ENCODE measurements around the gene C19orf38.
"Not testable (repeated sequence)": the region's sequence is repeated elsewhere in the genome, so short reads cannot be mapped to it uniquely, and the experiment has no call there.

The C19orf38 gene

DNA sequence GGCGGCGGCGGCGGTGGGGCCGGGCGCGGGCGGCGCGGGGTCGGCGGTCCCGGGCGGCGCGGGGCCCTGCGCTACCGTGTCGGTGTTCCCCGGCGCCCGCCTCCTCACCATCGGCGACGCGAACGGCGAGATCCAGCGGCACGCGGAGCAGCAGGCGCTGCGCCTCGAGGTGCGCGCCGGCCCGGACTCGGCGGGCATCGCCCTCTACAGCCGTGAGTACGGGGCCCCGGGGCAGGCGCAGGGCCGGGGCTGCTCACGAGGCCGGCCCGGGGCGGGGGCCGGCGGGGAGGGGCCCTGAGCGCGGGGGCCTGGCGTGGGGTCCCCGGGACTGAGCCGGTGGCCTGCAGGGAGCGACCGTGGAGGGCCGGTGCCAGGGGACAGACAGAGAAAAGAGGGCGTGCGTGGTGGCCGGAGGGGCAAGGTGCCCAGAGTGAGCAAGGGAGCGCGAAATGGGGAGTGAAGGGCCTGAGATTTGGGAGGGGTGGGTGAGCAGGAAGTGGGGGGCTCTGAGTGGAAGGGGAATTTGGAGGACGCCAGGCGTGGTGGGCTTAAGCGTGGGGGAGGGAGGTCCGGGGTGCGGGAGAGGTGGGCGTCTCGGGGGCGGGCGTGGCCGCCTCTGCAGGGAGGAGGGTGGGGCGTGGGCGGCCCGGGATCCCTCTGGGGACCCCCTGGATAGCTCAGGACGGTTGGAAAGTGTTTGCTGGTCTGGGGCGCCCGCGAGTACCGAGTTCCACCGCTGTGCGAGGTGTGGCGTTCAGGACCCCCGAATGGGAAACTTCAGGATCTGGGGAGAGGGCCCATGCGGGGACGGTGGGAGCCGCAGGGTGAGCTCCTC is 23.7 kb downstream of the C19orf38 start:
- Mint-ChIP-seq H3K27me3 (ENCODE audit: low read depth) (no peaks in the 10 kb centered on the region), H3K36me3 (ENCODE audit: low read depth) (no peaks in the 10 kb centered on the region), H3K9me3 (no peaks in the 10 kb centered on the region), H3K27ac (peak overlapping the region; percentile 88 to 93 (median 90)), H3K4me3 (peak overlapping the region; percentile 89 to 95 (median 92)), H3K4me1 (peaks cover 12% of the 10 kb centered on the region)
- TF ChIP-seq, protein P1, sequence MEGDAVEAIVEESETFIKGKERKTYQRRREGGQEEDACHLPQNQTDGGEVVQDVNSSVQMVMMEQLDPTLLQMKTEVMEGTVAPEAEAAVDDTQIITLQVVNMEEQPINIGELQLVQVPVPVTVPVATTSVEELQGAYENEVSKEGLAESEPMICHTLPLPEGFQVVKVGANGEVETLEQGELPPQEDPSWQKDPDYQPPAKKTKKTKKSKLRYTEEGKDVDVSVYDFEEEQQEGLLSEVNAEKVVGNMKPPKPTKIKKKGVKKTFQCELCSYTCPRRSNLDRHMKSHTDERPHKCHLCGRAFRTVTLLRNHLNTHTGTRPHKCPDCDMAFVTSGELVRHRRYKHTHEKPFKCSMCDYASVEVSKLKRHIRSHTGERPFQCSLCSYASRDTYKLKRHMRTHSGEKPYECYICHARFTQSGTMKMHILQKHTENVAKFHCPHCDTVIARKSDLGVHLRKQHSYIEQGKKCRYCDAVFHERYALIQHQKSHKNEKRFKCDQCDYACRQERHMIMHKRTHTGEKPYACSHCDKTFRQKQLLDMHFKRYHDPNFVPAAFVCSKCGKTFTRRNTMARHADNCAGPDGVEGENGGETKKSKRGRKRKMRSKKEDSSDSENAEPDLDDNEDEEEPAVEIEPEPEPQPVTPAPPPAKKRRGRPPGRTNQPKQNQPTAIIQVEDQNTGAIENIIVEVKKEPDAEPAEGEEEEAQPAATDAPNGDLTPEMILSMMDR (IDR thresholded peaks at IDR 0.05; ENCODE audit: unreplicated experiment in 3 of 3), result peak; percentile 12 to 34 (median 21)

DNA sequence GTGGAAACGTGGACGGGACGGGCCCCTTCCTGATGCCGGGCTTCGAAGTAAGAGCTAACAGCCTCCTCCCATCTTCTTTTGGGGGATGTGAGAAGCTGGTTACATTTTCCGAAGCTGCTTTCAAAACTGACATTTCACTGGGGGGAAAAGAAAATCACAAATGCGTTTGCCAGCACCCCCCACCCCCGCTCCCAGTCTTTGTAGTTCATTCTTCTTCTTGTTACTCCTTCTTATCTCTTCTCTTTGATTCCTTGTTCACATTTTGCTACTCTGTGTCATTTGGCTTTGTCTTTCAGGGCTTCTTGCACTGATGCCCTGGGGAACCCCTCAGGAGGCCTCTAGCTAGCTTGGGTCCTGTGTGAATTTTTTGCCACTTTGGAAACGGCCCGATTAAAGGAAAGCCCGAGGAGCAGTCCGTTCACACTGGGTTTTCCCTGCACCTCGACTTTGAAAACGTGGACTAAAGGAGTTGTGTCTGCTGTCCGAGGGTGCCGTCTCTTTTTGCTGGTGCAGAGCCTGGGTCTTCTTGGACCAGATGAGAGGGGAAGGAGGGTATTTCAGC is 24.4 kb downstream of the C19orf38 start:
- Mint-ChIP-seq H3K27me3 (ENCODE audit: low read depth) (no peaks in the 10 kb centered on the region), H3K27ac (peak overlapping the region; percentile 88 to 93 (median 90)), H3K9me3 (no peaks in the 10 kb centered on the region), H3K36me3 (ENCODE audit: low read depth) (no peaks in the 10 kb centered on the region), H3K4me3 (peak overlapping the region; percentile 89 to 95 (median 92)), H3K4me1 (peaks cover 15% of the 10 kb centered on the region)
- TF ChIP-seq, protein P1 (IDR thresholded peaks at IDR 0.05; ENCODE audit: unreplicated experiment in 3 of 3), result peak in 1 of 3 experiments; percentile 2

- Mint-ChIP-seq H3K9me3 (no peaks in the 10 kb centered on the region), H3K4me1 (peaks cover 23% of the 10 kb centered on the region), H3K27ac (peak overlapping the region in 1 of 3 experiments; percentile 72), H3K4me3 (peak overlapping the region; percentile 67 to 83 (median 80)), H3K36me3 (ENCODE audit: low read depth) (no peaks in the 10 kb centered on the region), H3K27me3 (ENCODE audit: low read depth) (no peaks in the 10 kb centered on the region)
- TF ChIP-seq, protein P1 (IDR thresholded peaks at IDR 0.05; ENCODE audit: unreplicated experiment in 3 of 3), result no peak
These were observed 25.8 kb downstream of the C19orf38 start for GRCh38 chr19:10874024-10874423.

DNA sequence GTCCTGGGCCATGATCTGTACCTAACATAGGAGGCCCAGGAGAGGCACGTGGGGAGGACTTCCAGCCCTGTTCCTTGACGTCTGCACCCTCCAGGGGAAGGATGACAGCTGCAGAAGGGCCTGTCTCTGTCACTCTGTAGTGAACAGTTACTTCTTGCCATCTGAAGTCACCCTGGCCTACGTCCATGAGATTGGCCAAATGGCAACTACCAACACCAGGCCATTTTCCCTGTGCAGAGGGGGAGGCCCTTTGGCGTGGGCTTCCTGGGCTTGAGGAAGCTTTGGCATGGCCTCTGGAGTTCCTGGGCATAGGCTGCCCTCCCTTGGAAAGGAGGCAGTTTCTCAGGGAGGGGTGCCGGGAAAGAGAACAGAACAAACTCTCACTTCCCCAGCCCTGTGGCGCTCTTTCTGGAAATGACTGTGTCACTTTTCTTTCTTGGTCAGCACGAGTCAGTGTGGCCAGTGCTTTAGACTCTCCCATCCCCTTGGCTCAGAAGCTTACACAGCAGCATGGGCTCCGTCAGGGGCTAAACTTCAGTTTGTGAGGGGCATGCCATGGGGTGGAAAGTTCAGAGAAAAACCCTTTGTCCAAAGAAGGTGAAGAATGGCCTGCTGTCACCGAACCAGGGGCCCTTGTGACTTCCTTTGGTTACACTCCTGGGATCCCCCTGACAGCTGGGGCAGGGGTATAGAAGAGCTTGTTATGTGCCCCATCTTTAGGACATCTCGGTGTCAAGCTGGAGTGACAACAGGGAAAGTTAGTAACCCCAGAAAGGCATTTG is 28.4 kb downstream of the C19orf38 start:
- peaks cover 35% of the 10 kb centered on the region for H3K4me1 Mint-ChIP-seq
- H3K27ac Mint-ChIP-seq, result peak overlapping the region in 1 of 3 experiments; percentile 40
- TF ChIP-seq, protein P1 (IDR thresholded peaks at IDR 0.05; ENCODE audit: unreplicated experiment in 3 of 3), result no peak
- no peaks in the 10 kb centered on the region for H3K36me3 Mint-ChIP-seq (ENCODE audit: low read depth)
- H3K4me3 Mint-ChIP-seq, result no peak overlapping the region
- no peaks in the 10 kb centered on the region for H3K27me3 Mint-ChIP-seq (ENCODE audit: low read depth)
- no peaks in the 10 kb centered on the region for H3K9me3 Mint-ChIP-seq

- peak overlapping the region in 2 of 3 experiments; percentile 45 to 59 for H3K27ac Mint-ChIP-seq
- not testable (repeated sequence) for H3K9me3 Mint-ChIP-seq, H3K4me3 Mint-ChIP-seq
These were observed 29.4 kb downstream of the C19orf38 start for GRCh38 chr19:10877608-10878007.

DNA sequence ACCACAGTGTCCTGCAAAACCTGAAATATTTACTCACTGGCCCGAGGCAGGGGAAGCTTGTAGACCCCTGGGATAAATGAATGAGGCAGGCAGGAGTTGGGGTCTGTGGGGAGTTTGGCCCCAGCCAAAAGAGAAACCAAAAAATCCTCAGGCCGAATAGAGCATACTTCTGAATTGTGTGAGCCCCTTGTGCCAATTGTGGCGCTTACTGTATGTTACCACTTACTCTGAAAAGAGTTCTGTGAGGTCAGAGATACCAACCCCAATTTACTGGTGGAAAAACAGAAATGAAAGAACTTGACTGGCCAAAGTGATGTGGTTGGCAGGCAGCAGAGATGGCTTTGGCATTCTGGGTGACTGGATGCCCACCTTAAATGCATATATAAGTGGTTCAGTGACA is 30.0 kb downstream of the C19orf38 start:
- TF ChIP-seq, protein P1 (IDR thresholded peaks at IDR 0.05; ENCODE audit: unreplicated experiment in 3 of 3), result no peak
- H3K27ac Mint-ChIP-seq, result peak overlapping the region; percentile 41 to 59 (median 45)
- peaks cover 30% of the 10 kb centered on the region for H3K4me1 Mint-ChIP-seq
- no peaks in the 10 kb centered on the region for H3K27me3 Mint-ChIP-seq (ENCODE audit: low read depth)
- no peak overlapping the region for H3K4me3 Mint-ChIP-seq
- no peaks in the 10 kb centered on the region for H3K36me3 Mint-ChIP-seq (ENCODE audit: low read depth)
- no peaks in the 10 kb centered on the region for H3K9me3 Mint-ChIP-seq

More at GRCh38 chr19:10877608-10878007, 29.4 kb downstream of the C19orf38 start:
- H3K27me3 Mint-ChIP-seq (ENCODE audit: low read depth); H3K36me3 Mint-ChIP-seq (ENCODE audit: low read depth): not testable (repeated sequence)
- H3K4me1 Mint-ChIP-seq, result peaks cover 36% of the 10 kb centered on the region

All from nephron (organoid).